Measurements from ENCODE around the gene SNX6.
"Not testable (repeated sequence)": the region's sequence is repeated elsewhere in the genome, so short reads cannot be mapped to it uniquely, and the experiment has no call there.

DNA sequence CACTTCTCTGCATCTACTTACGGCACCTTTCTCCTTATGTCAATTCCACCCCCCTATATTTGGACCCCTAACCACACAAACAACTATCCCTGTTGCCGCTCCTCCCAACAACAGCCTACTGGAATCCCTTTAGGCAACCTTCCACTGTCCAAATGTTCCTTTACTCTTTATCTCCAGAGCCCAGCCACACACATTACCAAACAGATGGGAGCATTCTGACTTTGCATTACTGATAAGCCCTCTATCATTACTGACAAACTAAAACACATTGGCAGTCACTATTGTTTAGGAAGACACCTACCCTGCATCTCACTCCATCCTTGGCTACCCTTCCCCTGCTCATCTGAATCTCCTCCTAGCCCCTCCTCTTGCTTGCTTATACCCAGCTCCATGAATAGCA lies 23.1 kb upstream of the SNX6 start:
- TF ChIP-seq, protein P1, sequence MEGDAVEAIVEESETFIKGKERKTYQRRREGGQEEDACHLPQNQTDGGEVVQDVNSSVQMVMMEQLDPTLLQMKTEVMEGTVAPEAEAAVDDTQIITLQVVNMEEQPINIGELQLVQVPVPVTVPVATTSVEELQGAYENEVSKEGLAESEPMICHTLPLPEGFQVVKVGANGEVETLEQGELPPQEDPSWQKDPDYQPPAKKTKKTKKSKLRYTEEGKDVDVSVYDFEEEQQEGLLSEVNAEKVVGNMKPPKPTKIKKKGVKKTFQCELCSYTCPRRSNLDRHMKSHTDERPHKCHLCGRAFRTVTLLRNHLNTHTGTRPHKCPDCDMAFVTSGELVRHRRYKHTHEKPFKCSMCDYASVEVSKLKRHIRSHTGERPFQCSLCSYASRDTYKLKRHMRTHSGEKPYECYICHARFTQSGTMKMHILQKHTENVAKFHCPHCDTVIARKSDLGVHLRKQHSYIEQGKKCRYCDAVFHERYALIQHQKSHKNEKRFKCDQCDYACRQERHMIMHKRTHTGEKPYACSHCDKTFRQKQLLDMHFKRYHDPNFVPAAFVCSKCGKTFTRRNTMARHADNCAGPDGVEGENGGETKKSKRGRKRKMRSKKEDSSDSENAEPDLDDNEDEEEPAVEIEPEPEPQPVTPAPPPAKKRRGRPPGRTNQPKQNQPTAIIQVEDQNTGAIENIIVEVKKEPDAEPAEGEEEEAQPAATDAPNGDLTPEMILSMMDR (IDR thresholded peaks at IDR 0.05; ENCODE audit: low read depth, low read length, poor library complexity, severe bottlenecking) = not testable (repeated sequence)
- not testable (repeated sequence) for TF ChIP-seq EZH2phosphoT487 (IDR thresholded peaks at IDR 0.05; ENCODE audit: borderline replicate concordance, low read length)

Measured in DOHH2 (cell line).